PC-3 (cell line): Measurements from ENCODE around the gene NACC1. TPM values are rescaled to one million over a fixed set of nuclear protein-coding genes. Genes with fewer than 3 reads are reported as not detected.

Source experiments
- ATAC-seq: fragments of 200-7000 bp; cut with Tn5 transposase; 2 replicates; pipeline ENCODE4 v1.9.1; 2020; ENCODE audit warnings: mild to moderate bottlenecking, moderate library complexity
- BruUV-seq: library from RNA; stranded (reverse); fragments of 400-500 nt; replicated peaks from 2 replicates; lab custom pipeline; 2021; lab: Mats Ljungman, UMichigan
- CTCF ChIA-PET: fragments of 300-600 bp; sonication (Branson Sonifier 250); formaldehyde crosslinking; loops from one replicate; lab custom pipeline; 2022; ENCODE audit warnings: antibody characterized with exemption; lab: Charles Lee
- POLR2A ChIA-PET: fragments of 300-600 bp; sonication (Branson Sonifier 250); formaldehyde crosslinking; loops from one replicate; lab custom pipeline; 2022; ENCODE audit warnings: antibody characterized with exemption; ENCODE audit not compliant: unreplicated experiment; lab: Charles Lee
- DNase-seq: peaks from one replicate; pipeline ENCODE4 v3.0.0-alpha.2; 2015
- H2AFZ ChIP-seq: fragments of 300-600 bp; sonication (generic); 2 replicates; pipeline ENCODE4 v1.6.0; 2016; ENCODE audit warnings: antibody characterized with exemption, low read length
- H3F3A ChIP-seq: fragments of 300-600 bp; sonication (generic); one replicate; pipeline ENCODE4 v1.6.0; 2017; ENCODE audit warnings: antibody characterized with exemption, low read length, control low read depth, mild to moderate bottlenecking; ENCODE audit not compliant: unreplicated experiment
- H3K27ac ChIP-seq: fragments of 300-600 bp; sonication (generic); 2 replicates; pipeline ENCODE4 v1.5.1; 2016; ENCODE audit warnings: mild to moderate bottlenecking, low read length
- H3K27me3 ChIP-seq: fragments of 300-600 bp; sonication (generic); 2 replicates; pipeline ENCODE4 v1.6.1; 2016; ENCODE audit warnings: low read length, mixed read lengths
- H3K36me3 ChIP-seq: fragments of 300-600 bp; sonication (generic); 2 replicates; pipeline ENCODE4 v1.6.1; 2016; ENCODE audit warnings: low read depth, mixed run types, low read length, mixed read lengths
- H3K4me1 ChIP-seq: fragments of 300-600 bp; sonication (generic); 2 replicates; pipeline ENCODE4 v1.5.1; 2016; ENCODE audit warnings: low read length; ENCODE audit not compliant: insufficient read depth
- H3K4me2 ChIP-seq: fragments of 300-600 bp; sonication (generic); 2 replicates; pipeline ENCODE4 v1.6.0; 2016; ENCODE audit warnings: low read length
- H3K4me3 ChIP-seq: fragments of 300-600 bp; sonication (generic); 2 replicates; pipeline ENCODE4 v1.5.1; 2016; ENCODE audit warnings: mild to moderate bottlenecking, low read length, mixed read lengths
- H3K79me2 ChIP-seq: fragments of 300-600 bp; sonication (generic); 2 replicates; pipeline ENCODE4 v1.6.1; 2017; ENCODE audit warnings: low read length, mixed read lengths
- H3K9ac ChIP-seq: fragments of 300-600 bp; sonication (generic); 2 replicates; pipeline ENCODE4 v1.6.0; 2016; ENCODE audit warnings: mild to moderate bottlenecking, low read length
- H3K9me2 ChIP-seq: fragments of 300-600 bp; sonication (generic); replicated peaks from 2 replicates; pipeline ENCODE4 v1.6.1; 2016; ENCODE audit warnings: mixed run types, low read length, mixed read lengths
- H3K9me3 ChIP-seq: fragments of 300-600 bp; sonication (generic); 2 replicates; pipeline ENCODE4 v1.6.1; 2016; ENCODE audit warnings: low read length, mixed read lengths
- H4K20me1 ChIP-seq: fragments of 300-600 bp; sonication (generic); 2 replicates; pipeline ENCODE4 v1.6.1; 2016; ENCODE audit warnings: low read length, mixed read lengths
- EZH2 ChIP-seq: fragments of 300-600 bp; sonication (generic); IDR thresholded peaks from one replicate; pipeline ENCODE4 v1.6.1; 2017; ENCODE audit warnings: antibody characterized with exemption, mild to moderate bottlenecking, low read length; ENCODE audit not compliant: unreplicated experiment
- EZH2phosphoT487 ChIP-seq: fragments of 300-600 bp; sonication (generic); IDR thresholded peaks from 2 replicates; pipeline ENCODE4 v1.6.1; 2018; ENCODE audit warnings: mild to moderate bottlenecking, antibody characterized with exemption, low read length, borderline replicate concordance
- intact Hi-C: fragments of 100-400 bp; cut with micrococcal nuclease; formaldehyde crosslinking; loops from 2 replicates; pipeline ENCODE4 v1.9.0; 2023
- total RNA-seq: library from RNA; depleted of rRNA; stranded (reverse); fragments of >200 nt; gene quantifications from 2 replicates; pipeline ENCODE4 v1.2.3, GENCODE V29; 2014
- TF ChIP-seq, protein P1 (sequence below): fragments of 300-600 bp; sonication (generic); conservative IDR thresholded peaks from 2 replicates; pipeline ENCODE4 v1.5.1; 2017; ENCODE audit warnings: antibody characterized with exemption, low read depth, mild to moderate bottlenecking, low read length

The NACC1 gene
- total RNA-seq, 1 experiment from 2014 or later: 266 TPM

DNA sequence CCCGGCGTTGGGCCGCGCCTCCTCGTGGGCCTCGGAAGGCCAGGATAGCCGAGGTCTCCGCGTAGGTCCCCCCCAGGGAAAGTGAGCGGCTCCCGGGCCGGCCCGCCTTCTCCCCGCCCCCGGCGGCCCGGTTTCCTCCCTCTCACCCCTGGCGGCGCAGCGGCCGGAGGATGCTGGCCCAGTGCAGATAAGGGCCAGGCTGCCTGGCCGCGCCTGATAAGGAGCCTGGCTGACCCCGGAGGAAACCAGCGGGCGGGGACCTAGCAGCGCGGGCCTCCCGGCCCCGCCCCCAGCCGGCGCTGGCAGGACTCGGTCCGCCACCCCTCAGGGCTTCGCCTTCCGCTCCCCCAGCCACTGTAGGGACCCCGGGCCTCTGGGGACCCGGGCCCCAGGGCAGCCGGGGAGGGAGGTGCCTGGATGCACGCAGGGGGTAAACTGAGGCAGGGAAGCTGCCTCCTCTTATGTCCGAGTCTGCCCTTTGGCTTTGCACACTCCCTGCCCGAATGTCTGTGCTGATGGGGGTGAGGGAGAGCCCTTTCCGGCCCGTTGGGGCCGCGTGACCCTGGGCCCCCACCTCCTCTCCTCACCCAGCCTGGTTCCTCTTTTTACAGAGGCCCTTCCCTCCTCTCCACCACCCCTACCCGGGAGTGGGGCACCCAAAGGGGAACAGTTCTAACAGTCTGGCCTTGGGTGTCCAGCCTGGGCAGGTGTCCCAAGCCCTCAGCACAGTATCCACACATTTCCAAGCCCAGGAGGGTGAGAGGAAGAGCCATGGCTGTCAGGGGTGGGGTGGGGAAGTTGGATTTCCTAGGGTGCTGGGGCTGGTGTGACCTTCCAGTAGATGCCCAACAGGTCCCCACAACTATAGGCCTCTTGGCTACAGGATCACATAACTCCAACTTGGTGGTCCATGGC lies 15.1 kb upstream of the NACC1 start, which contains the start of gene LYL1:
LYL1 (minus strand) TSS at position 193 of the 915 bp plus-strand sequence. CDS start 1,687 bp downstream, outside the sequence.
- no peaks in the 10 kb centered on the region for H4K20me1 ChIP-seq
- TF ChIP-seq, protein P1, sequence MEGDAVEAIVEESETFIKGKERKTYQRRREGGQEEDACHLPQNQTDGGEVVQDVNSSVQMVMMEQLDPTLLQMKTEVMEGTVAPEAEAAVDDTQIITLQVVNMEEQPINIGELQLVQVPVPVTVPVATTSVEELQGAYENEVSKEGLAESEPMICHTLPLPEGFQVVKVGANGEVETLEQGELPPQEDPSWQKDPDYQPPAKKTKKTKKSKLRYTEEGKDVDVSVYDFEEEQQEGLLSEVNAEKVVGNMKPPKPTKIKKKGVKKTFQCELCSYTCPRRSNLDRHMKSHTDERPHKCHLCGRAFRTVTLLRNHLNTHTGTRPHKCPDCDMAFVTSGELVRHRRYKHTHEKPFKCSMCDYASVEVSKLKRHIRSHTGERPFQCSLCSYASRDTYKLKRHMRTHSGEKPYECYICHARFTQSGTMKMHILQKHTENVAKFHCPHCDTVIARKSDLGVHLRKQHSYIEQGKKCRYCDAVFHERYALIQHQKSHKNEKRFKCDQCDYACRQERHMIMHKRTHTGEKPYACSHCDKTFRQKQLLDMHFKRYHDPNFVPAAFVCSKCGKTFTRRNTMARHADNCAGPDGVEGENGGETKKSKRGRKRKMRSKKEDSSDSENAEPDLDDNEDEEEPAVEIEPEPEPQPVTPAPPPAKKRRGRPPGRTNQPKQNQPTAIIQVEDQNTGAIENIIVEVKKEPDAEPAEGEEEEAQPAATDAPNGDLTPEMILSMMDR: no peak
- TF ChIP-seq EZH2phosphoT487 (no peak), EZH2 (no peak)
- peak within 1 kb of the TSS; percentile 31 for H3K9ac ChIP-seq
- peak within 1 kb of the TSS; percentile 73 for H3K4me2 ChIP-seq
- no TSS peak for BruUV-seq
- DNase-seq: no peak
- ATAC-seq: peak; percentile 37
- H3K79me2 ChIP-seq: no peaks in the 10 kb centered on the region
- no peaks in the 10 kb centered on the region for H3F3A ChIP-seq
- peak within 1 kb of the TSS; percentile 51 for H3K4me3 ChIP-seq
- peak within 1 kb of the TSS; percentile 69 for H2AFZ ChIP-seq
- H3K27ac ChIP-seq: no peak within 1 kb of the TSS
- H3K27me3 ChIP-seq: no peaks in the 10 kb centered on the region
- ChIA-PET CTCF (interaction anchor here (0.7 kb wide), 1 partner anchor 147 kb away, joined by 19 read pairs; no protein-coding TSS in a partner anchor), POLR2A (no interaction called here)
- H3K9me2 ChIP-seq: no peaks in the 10 kb centered on the region
- H3K36me3 ChIP-seq: 0 out of 2 replicates have a peak, but pooled peaks cover 2% of the 10 kb centered on the region
- intact Hi-C loops: loop anchor here (5.0 kb wide), 1 partner anchor 49 kb away; the partner anchor contains the start of genes IER2 and STX10
- H3K4me1 ChIP-seq: peaks cover 13% of the 10 kb centered on the region; the same call in 1 of the 2 replicates
- H3K9me3 ChIP-seq: no peaks in the 10 kb centered on the region

DNA sequence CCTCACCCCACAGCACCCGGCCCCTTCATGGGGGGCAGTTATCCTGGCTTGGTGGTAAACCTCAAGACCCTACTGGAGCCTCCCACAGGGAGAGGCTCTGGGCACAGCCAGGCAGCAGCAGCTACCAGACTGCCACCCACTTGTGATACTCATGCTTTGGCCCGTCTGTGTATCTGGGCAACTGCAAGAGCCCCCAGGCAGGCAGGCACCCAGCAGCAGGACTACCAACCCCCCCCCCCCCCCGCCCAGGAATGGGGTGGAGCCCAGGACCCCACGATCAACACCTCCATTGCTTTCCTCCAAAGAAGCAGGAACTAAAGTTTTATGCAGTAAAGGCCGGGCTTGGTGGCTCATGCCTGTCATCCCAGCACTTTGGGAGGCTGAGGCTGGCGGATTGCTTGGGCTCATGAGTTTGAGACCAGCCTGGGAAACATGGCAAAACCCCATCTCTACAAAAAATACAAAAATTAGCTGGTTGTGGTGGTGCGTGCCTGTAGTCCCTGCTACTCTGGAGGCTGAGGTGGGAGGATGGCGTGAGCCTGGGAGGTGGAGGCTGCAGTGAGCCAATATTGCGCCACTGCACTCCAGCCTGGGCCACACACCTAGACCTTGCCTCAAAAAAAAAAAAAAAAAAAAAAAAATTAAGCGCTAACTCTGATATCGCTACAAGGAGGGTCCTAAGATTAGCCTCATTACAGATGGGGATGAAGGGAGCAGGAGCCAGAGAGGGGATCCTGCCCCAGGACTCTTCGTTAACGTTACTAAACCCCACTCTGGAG lies 14.3 kb upstream of the NACC1 start:
- H3K9me3 ChIP-seq: no peaks in the 10 kb centered on the region
- no peaks in the 10 kb centered on the region for H4K20me1 ChIP-seq
- H3F3A ChIP-seq: no peaks in the 10 kb centered on the region
- CTCF ChIA-PET: interaction anchor here (0.6 to 2.3 kb wide), 4 partner anchors 126 to 1507 kb away, joined by 8 to 19 read pairs (median 12); no protein-coding TSS in a partner anchor
- peak overlapping the region; percentile 70 for H2AFZ ChIP-seq
- ATAC-seq (no peak), DNase-seq (no peak)
- intact Hi-C loops: loop anchor here (5.0 kb wide), 1 partner anchor 49 kb away; the partner anchor contains the start of genes IER2 and STX10
- no peaks in the 10 kb centered on the region for H3K9me2 ChIP-seq
- 0 out of 2 replicates have a peak, but pooled peaks cover 2% of the 10 kb centered on the region for H3K36me3 ChIP-seq
- peak overlapping the region; percentile 14; the same call in 1 of the 2 replicates for H3K9ac ChIP-seq
- H3K4me3 ChIP-seq: peak overlapping the region; percentile 57
- H3K4me2 ChIP-seq: peak overlapping the region; percentile 52
- H3K27ac ChIP-seq: no peak overlapping the region
- TF ChIP-seq EZH2: no peak
- TF ChIP-seq, protein P1: no peak
- TF ChIP-seq EZH2phosphoT487: no peak
- peaks cover 10% of the 10 kb centered on the region; the same call in 1 of the 2 replicates for H3K4me1 ChIP-seq
- POLR2A ChIA-PET: no interaction called here
- BruUV-seq: no TSS peak
- no peaks in the 10 kb centered on the region for H3K79me2 ChIP-seq
- no peaks in the 10 kb centered on the region for H3K27me3 ChIP-seq
